T-helper 17 cell (primary cell): ENCODE data around the gene CD96. TPM values are rescaled to one million over a fixed set of nuclear protein-coding genes. Genes with fewer than 3 reads are reported as not detected.
"Not testable (repeated sequence)": the region's sequence is repeated elsewhere in the genome, so short reads cannot be mapped to it uniquely, and the experiment has no call there.

ENCODE experiments used
- ATAC-seq: fragments of 150-1000 bp; cut with Tn5 transposase; 2 replicates; pipeline ENCODE4 v1.10.0; 2021; ENCODE audit warnings: mild to moderate bottlenecking, moderate library complexity
- DNase-seq, 3 donors: peaks; one replicate each; pipeline versions ENCODE4 v3.0.0 to v3.0.0-alpha.2; 2020 to 2021
- H3K9me3 ChIP-seq: one replicate; pipeline ENCODE4 v1.7.0; 2013; ENCODE audit warnings: low read length, mild to moderate bottlenecking; ENCODE audit not compliant: control insufficient read depth, poor library complexity, severe bottlenecking
- H3K27ac Mint-ChIP-seq: one replicate; pipeline ENCODE4 v1.8.0; 2022; ENCODE audit warnings: mild to moderate bottlenecking, moderate library complexity, mixed read lengths
- H3K27me3 Mint-ChIP-seq: one replicate; pipeline ENCODE4 v1.8.0; 2022; ENCODE audit warnings: mixed read lengths
- H3K36me3 Mint-ChIP-seq: one replicate; pipeline ENCODE4 v1.8.0; 2022; ENCODE audit warnings: low read depth, mixed read lengths
- H3K4me1 Mint-ChIP-seq: one replicate; pipeline ENCODE4 v1.8.0; 2022; ENCODE audit warnings: mild to moderate bottlenecking, mixed read lengths
- H3K4me3 Mint-ChIP-seq: one replicate; pipeline ENCODE4 v1.8.0; 2022; ENCODE audit warnings: mild to moderate bottlenecking, moderate library complexity, mixed read lengths
- total RNA-seq, 4 donors: library from RNA in 2 of 4; stranded (reverse) in 2 of 4; gene quantifications; one replicate each; pipeline ENCODE4 v1.2.3 and lab custom pipeline; 2022 to 2026

Gene CD96, protein sequence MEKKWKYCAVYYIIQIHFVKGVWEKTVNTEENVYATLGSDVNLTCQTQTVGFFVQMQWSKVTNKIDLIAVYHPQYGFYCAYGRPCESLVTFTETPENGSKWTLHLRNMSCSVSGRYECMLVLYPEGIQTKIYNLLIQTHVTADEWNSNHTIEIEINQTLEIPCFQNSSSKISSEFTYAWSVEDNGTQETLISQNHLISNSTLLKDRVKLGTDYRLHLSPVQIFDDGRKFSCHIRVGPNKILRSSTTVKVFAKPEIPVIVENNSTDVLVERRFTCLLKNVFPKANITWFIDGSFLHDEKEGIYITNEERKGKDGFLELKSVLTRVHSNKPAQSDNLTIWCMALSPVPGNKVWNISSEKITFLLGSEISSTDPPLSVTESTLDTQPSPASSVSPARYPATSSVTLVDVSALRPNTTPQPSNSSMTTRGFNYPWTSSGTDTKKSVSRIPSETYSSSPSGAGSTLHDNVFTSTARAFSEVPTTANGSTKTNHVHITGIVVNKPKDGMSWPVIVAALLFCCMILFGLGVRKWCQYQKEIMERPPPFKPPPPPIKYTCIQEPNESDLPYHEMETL
- total RNA-seq (100 to 1,000 TPM; 190 to 201 TPM), total RNA-seq (lab: John Stamatoyannopoulos, UW) (220 to 459 reads per million in 2 donors)

DNA sequence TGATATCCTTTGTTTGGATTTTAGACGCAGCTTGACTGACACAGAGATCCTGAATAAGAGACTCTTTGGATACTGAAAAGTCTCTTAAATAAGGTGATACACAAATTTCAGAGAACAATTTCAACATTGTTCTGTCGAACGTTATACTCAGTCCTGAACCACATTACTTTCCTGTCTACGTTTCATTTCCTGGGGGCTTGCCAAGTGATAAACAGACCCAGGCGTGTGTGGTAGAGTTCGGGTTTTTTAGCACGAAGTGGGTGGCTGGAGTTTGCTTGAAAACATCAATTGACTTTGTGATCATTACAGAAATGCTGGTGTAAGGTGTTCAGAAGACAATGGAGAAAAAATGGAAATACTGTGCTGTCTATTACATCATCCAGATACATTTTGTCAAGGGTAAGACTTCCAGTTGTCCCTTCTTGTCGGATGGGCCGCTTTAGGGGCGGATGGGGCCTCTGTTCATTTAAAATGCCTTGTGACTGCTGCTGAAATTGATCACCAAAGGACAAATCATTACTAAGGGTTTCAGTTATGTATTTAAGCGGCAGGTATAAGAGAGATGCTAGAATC lies at the start of gene CD96:
Gene CD96, plus strand, starts transcription at position 287 of the 573 bp plus-strand sequence. Its CDS starts 52 bp downstream, at position 339.
- peak; percentile 21 to 52 (median 43) for DNase-seq
- Mint-ChIP-seq H3K36me3 (peaks cover 10% of the 10 kb centered on the region), H3K27ac (no peak within 1 kb of the TSS), H3K27me3 (no peaks in the 10 kb centered on the region), H3K4me3 (no peak within 1 kb of the TSS), H3K4me1 (peaks cover 69% of the 10 kb centered on the region)
- H3K9me3 ChIP-seq = no peaks in the 10 kb centered on the region
- peak; percentile 87 for ATAC-seq

DNA sequence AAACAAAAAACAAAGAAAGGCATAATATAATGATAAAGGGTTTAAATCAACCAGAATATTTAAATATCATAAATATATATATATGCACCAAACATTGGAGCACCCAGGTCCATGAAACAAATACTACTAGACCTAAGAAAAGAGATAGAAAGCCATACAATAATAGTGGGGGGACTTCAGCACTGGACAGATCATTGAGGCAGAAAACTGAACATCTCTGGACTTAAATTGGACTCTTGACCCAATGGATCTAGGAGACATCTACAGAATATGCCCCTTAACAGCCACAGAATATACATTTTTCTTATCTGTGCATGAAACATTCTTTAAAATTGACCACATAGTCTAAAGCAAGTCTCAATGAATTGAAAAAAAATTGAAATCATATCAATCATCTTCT lies 48.7 kb upstream of the CD96 start:
- DNase-seq (no peak), ATAC-seq (no peak)
- Mint-ChIP-seq H3K4me1 (no peaks in the 10 kb centered on the region), H3K4me3 (no peak overlapping the region), H3K27ac (no peak overlapping the region), H3K27me3 (no peaks in the 10 kb centered on the region), H3K36me3 (no peaks in the 10 kb centered on the region)
- no peaks in the 10 kb centered on the region for H3K9me3 ChIP-seq

DNA sequence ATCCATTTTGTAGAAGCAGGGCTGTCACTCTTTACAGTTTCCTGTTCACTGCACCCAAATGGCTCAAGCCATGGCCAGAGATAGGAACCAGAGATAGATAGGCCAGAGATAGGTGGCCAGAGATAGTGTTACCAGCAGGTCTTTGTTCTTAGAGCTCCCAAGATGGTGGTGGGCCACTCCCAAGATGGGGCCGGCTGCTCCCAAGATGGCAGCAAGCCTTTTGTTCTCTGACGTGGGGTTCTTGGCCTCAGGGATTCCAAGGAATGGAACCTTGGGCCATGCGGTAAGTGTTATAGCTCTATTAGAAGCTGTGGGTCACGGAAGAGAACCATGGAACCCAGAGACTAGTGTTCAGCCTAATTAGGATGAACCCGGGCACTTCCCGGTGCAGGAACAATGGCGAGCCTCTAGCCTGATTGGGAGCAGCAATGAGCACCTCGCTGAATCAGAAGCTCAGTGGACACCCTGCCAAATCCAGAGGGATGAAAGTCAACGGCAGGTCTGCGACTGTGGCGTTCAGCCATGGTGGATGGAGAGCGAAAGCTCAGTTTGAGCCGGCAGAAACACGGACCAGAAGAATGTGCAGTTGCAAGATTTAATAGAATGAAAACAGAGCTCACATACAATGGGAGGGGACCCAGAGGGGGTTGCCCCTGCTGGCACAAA lies 45.0 kb upstream of the CD96 start:
- H3K9me3 ChIP-seq = no peaks in the 10 kb centered on the region
- no peak for DNase-seq
- Mint-ChIP-seq H3K27me3 (no peaks in the 10 kb centered on the region), H3K27ac (no peak overlapping the region), H3K36me3 (no peaks in the 10 kb centered on the region), H3K4me3 (no peak overlapping the region), H3K4me1 (no peaks in the 10 kb centered on the region)
- no peak for ATAC-seq

DNA sequence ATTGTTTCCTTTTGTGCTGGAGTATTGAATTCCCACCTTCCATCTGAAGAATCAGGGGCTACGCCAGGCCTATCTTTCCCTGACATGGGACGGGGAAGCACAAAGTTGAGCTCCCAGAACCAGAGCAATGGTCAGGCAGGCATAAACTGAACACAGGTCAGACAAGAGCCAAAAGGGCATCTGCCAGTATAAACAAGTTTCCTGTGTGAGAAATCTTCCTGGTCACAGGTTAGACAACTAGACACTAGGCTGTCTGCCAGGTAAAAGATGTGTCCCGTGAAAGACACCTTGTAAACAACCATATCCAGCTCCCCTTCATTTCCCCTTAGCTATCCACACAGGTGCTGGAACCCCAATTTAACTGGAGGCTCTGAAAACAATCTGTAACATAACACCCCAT lies 44.0 kb upstream of the CD96 start:
- no peak for DNase-seq
- no peak for ATAC-seq
- no peaks in the 10 kb centered on the region for H3K9me3 ChIP-seq
- Mint-ChIP-seq H3K4me1 (no peaks in the 10 kb centered on the region), H3K36me3 (no peaks in the 10 kb centered on the region), H3K27ac (no peak overlapping the region), H3K27me3 (no peaks in the 10 kb centered on the region), H3K4me3 (no peak overlapping the region)

DNA sequence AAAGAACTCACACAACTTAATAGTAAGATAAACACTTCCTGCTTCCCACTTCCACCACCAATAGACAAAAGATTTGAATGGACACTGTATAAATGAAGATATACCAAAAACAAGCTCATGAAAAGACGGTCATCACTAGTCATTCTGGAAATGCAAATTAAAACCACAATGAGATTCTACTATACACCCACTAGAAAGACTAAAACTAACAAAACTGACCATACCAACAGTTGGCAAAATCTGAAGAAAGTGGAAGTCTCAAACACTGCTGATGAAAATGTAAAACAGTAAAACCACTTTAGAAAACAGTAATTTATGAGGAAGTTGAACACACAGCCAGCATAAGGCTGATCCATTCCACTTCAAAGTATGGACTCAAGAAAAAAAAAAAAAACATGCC lies 35.6 kb upstream of the CD96 start:
- Mint-ChIP-seq H3K4me1 (peaks cover 2% of the 10 kb centered on the region), H3K4me3 (no peak overlapping the region), H3K36me3 (peaks cover 2% of the 10 kb centered on the region), H3K27me3 (no peaks in the 10 kb centered on the region), H3K27ac (no peak overlapping the region)
- DNase-seq = no peak
- no peaks in the 10 kb centered on the region for H3K9me3 ChIP-seq
- ATAC-seq = no peak

DNA sequence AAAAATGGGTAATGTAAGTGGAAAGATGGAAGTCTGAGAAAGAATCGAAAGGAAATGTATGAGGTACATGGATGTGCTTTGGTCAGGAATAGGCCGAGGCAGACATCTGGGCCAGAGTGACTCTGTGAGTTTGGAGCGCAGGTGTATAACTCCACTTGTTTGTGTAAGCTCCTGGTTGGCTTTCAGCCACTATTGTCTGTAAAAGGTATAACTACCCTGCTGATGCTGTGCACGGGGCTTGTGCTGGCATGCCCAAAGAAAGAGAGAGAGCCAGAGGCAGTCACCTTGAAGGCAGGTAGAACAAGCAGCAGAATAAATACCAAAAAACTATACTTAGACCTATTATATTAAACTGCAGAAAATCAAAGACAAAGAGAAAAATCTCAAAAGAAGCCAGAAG lies 32.7 kb upstream of the CD96 start:
- DNase-seq (no peak), ATAC-seq (no peak)
- Mint-ChIP-seq H3K4me1 (peaks cover 2% of the 10 kb centered on the region), H3K36me3 (peaks cover 2% of the 10 kb centered on the region), H3K27me3 (no peaks in the 10 kb centered on the region), H3K27ac (no peak overlapping the region), H3K4me3 (no peak overlapping the region)
- H3K9me3 ChIP-seq = no peaks in the 10 kb centered on the region

DNA sequence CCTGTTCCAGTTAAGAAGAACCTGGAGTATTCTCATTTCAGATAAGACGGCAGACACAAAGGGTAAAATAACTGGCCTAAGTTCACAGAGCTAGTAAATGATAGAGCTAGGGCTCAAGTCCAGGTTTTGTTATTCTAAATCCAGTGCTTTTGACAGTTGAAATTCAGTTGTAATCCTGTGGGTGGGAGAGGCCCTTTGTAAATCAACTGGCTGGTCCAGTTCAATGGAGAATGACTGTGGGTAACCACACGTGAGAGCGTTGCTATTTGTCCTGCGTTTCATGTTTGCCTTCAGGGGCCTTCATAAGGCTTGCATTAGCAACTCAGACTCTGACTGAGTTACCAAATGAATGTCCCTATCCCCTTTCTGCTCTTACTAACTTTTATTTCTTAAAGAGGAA lies 24.2 kb upstream of the CD96 start:
- no peaks in the 10 kb centered on the region for H3K27me3 Mint-ChIP-seq
- H3K36me3 Mint-ChIP-seq = peaks cover 2% of the 10 kb centered on the region
- peaks cover 2% of the 10 kb centered on the region for H3K4me1 Mint-ChIP-seq
- DNase-seq (no peak), ATAC-seq (no peak)
- no peaks in the 10 kb centered on the region for H3K9me3 ChIP-seq
- H3K4me3 Mint-ChIP-seq = no peak overlapping the region
- H3K27ac Mint-ChIP-seq = no peak overlapping the region

DNA sequence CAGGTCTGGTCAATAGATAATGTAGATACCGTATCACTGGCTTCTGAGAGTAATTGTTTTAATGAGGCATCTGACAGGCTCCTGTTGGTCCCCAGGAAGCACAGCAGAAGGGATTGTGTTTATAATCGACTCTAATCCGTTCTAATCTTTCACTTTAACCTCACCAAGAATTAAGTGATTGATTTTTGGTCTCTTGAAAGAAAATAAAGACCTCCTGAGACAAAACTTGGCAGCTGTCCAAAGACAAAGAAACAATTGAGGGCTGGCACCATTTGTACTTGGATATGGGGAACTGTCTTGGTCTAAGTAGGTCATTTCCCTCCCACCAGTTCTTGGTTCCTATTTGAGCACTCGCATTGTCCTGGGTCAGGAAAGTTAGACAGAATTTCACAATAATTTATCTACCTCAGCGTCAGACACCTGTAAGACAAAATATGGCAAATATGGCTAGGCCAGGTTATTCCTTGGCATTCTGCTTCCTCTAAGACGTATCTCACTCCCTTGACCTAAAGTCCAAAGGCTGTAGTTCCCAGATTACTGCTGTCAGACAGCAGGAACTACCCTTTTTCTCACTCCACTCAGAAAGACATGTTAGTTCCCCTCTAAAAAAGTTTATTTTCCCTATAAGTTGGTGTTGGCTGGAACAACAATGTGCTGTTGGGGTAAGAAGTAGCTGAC lies 22.7 kb upstream of the CD96 start:
- Mint-ChIP-seq H3K4me3 (no peak overlapping the region), H3K36me3 (peaks cover 2% of the 10 kb centered on the region), H3K4me1 (peaks cover 2% of the 10 kb centered on the region), H3K27me3 (no peaks in the 10 kb centered on the region), H3K27ac (no peak overlapping the region)
- ATAC-seq (no peak), DNase-seq (no peak)
- H3K9me3 ChIP-seq = no peaks in the 10 kb centered on the region

DNA sequence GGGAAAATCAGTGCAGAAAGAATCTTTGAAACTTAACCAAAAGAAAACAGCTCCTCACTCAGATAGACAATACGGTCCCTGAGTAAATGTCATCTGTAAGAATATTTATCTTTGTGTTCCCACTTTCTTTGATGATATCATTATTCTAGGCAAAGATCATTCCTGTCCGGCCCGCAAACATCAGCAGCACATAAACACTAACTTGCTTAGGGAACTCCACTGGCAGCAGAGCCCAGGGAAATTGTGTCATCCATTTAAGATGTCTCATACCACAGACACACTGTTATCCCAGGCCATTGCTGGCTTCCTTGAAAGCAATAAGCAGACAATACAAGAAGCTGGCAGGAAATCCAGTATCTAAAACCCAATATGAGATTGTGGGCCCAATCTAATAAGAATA lies 20.1 kb upstream of the CD96 start:
- ATAC-seq (no peak), DNase-seq (no peak)
- no peaks in the 10 kb centered on the region for H3K9me3 ChIP-seq
- Mint-ChIP-seq H3K4me1 (no peaks in the 10 kb centered on the region), H3K27ac (no peak overlapping the region), H3K27me3 (no peaks in the 10 kb centered on the region), H3K4me3 (no peak overlapping the region), H3K36me3 (peaks cover 2% of the 10 kb centered on the region)

DNA sequence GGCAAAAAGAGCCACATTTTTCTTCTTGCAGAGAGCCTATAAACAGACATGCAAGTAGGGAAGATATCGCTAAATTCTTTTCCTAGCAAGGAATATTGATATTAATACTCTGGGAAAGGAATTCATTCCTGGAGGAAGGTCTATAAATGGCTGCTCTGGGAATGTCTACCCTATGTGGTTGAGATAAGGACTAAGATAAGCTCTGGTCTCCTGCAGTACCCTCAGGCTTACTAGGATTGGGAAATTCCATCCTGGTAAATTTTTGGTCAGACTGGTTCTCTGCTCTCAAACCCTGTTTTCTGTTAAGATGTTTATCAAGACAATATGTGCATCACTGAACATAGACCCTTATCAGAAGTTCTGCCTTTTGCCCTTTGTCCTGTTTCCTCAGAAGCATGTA lies 17.5 kb upstream of the CD96 start:
- ATAC-seq, H3K4me3 Mint-ChIP-seq, H3K9me3 ChIP-seq, H3K27me3 Mint-ChIP-seq, H3K27ac Mint-ChIP-seq, DNase-seq, H3K4me1 Mint-ChIP-seq, H3K36me3 Mint-ChIP-seq: not testable (repeated sequence)

DNA sequence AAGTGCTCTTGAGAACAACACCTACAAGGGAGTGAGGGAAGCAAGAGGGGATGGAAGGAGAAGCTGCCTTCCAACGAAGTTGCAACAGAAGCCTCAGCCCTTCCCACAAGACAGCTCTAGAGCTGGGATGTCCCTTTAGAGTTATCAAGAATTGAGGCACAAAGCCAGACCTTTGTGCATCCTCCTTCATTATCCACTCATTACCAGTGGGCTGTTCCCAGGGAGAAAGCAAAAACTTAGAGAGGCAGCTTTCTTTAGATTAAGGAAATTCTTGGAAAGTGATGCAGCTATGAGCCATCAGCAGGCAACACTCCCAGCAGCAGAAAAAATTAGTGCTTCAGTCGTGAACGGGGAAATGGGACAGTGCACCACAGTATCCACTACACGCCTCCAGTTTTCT lies 10.6 kb upstream of the CD96 start:
- DNase-seq (no peak), ATAC-seq (no peak)
- Mint-ChIP-seq H3K36me3 (peaks cover 2% of the 10 kb centered on the region), H3K4me1 (peaks cover 6% of the 10 kb centered on the region), H3K4me3 (no peak overlapping the region), H3K27me3 (peaks cover 4% of the 10 kb centered on the region), H3K27ac (no peak overlapping the region)
- no peaks in the 10 kb centered on the region for H3K9me3 ChIP-seq

DNA sequence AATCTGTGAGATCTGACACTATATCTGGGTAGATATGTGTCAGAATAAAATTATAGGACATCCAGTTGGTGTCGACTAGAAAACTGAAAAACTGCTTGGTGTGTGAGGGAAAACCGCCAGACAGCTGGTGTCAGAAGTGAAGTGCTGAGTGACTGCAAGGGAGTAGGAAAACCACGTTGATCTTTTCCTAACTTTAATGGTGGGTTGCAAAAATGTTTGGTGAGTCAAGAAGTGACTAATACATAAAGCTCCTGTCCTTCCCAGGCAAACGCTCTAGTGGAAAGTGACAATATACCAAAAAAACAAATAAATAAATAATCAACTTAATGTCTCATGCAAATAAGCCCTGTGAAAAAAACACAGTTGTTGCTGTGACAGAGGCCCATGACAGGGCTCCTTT lies 7.3 kb upstream of the CD96 start:
- no peaks in the 10 kb centered on the region for H3K9me3 ChIP-seq
- ATAC-seq = no peak
- no peak overlapping the region for H3K4me3 Mint-ChIP-seq
- H3K27ac Mint-ChIP-seq = no peak overlapping the region
- peaks cover 2% of the 10 kb centered on the region for H3K36me3 Mint-ChIP-seq
- DNase-seq = no peak
- peaks cover 24% of the 10 kb centered on the region for H3K4me1 Mint-ChIP-seq
- H3K27me3 Mint-ChIP-seq = peaks cover 4% of the 10 kb centered on the region

DNA sequence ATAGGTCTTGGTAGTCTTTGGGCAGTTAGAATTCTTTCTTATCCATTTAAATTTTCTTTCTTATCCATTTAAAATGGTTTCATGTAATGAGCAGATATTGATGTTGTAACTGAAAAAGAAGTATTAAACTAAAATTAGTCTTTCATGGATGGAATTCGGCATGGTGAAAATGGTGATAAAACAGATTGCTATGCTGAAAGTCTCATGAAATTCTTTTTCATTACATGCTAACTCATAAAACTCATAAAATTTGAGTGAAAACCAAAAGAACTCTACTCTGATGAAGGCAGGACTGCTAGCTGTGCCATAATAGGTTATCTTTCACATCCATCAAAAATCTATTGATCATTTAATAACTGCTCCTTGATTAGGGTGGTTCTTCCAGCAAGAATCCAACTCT lies 3.9 kb upstream of the CD96 start:
- H3K27ac Mint-ChIP-seq = no peak overlapping the region
- H3K27me3 Mint-ChIP-seq = peaks cover 4% of the 10 kb centered on the region
- no peaks in the 10 kb centered on the region for H3K36me3 Mint-ChIP-seq
- ATAC-seq = no peak
- H3K9me3 ChIP-seq = no peaks in the 10 kb centered on the region
- peaks cover 42% of the 10 kb centered on the region for H3K4me1 Mint-ChIP-seq
- H3K4me3 Mint-ChIP-seq = no peak overlapping the region
- DNase-seq = no peak
